Astrocyte of the spinal cord (primary cell): Measurements from ENCODE around the gene RPL35A.

Experiments
- DNase-seq: peaks from one replicate; pipeline ENCODE4 v3.0.0; 2011; ENCODE audit warnings: low read depth, low spot score
- H3K4me3 ChIP-seq: 2 replicates; pipeline ENCODE4 v1.5.1; 2011; ENCODE audit warnings: low read depth, mild to moderate bottlenecking, low read length, moderate library complexity
- CTCF ChIP-seq: IDR thresholded peaks from 2 replicates; pipeline ENCODE4 v1.5.1; 2012; ENCODE audit warnings: low read depth, mild to moderate bottlenecking, low read length, inconsistent platforms
- in situ Hi-C: cut with HindIII; loops from 2 replicates; pipeline ENCODE4 v1.10.0; 2017; ENCODE audit warnings: low sequenced_read_pairs

The RPL35A gene

GRCh38 chr3:197940745-197941384 is 9.1 kb upstream of the RPL35A start:
- no peak for DNase-seq
- in situ Hi-C loops, result no loop called here
- H3K4me3 ChIP-seq, result no peak overlapping the region
- no peak for TF ChIP-seq CTCF

- in situ Hi-C loops, result no loop called here
- peak; percentile 53 for DNase-seq
- H3K4me3 ChIP-seq, result no peak overlapping the region
- TF ChIP-seq CTCF, result peak; percentile 83
Measured at GRCh38 chr3:197942956-197943556, 6.9 kb upstream of the RPL35A start.

GRCh38 chr3:197949191-197949777 is 706 bp upstream of the RPL35A start:
- in situ Hi-C loops, result no loop called here
- H3K4me3 ChIP-seq, result peak overlapping the region; percentile 93
- no peak for DNase-seq
- TF ChIP-seq CTCF, result no peak

- peak overlapping the region; percentile 93 for H3K4me3 ChIP-seq
- DNase-seq, result no peak
- in situ Hi-C loops, result no loop called here
- TF ChIP-seq CTCF, result no peak
Measured at GRCh38 chr3:197950677-197951061, 679 bp downstream of the RPL35A start.

- in situ Hi-C loops, result no loop called here
- no peak for DNase-seq
- no peak for TF ChIP-seq CTCF
- peak overlapping the region; percentile 93 for H3K4me3 ChIP-seq
Measured at GRCh38 chr3:197951392-197951990, 1.5 kb downstream of the RPL35A start.

- no peak for TF ChIP-seq CTCF
Measured at GRCh38 chr3:197952440-197952839, 2.5 kb downstream of the RPL35A start.

More at GRCh38 chr3:197952440-197952839, 2.5 kb downstream of the RPL35A start:
- H3K4me3 ChIP-seq, result no peak overlapping the region
- no peak for DNase-seq
- in situ Hi-C loops, result no loop called here
